Loucy (cell line): ENCODE data around the gene SHROOM3.

Experiments
- EZH2phosphoT487 ChIP-seq: fragments of 200-600 bp; IDR thresholded peaks from 2 replicates; pipeline ENCODE4 v1.6.1; 2018; ENCODE audit warnings: antibody characterized with exemption, mild to moderate bottlenecking, moderate library complexity, borderline replicate concordance
- TF ChIP-seq, protein P1 (sequence below): fragments of 200-600 bp; sonication (generic); conservative IDR thresholded peaks from 2 replicates; pipeline ENCODE4 v1.5.1; 2014; ENCODE audit warnings: mild to moderate bottlenecking, antibody characterized with exemption, low read length

DNA sequence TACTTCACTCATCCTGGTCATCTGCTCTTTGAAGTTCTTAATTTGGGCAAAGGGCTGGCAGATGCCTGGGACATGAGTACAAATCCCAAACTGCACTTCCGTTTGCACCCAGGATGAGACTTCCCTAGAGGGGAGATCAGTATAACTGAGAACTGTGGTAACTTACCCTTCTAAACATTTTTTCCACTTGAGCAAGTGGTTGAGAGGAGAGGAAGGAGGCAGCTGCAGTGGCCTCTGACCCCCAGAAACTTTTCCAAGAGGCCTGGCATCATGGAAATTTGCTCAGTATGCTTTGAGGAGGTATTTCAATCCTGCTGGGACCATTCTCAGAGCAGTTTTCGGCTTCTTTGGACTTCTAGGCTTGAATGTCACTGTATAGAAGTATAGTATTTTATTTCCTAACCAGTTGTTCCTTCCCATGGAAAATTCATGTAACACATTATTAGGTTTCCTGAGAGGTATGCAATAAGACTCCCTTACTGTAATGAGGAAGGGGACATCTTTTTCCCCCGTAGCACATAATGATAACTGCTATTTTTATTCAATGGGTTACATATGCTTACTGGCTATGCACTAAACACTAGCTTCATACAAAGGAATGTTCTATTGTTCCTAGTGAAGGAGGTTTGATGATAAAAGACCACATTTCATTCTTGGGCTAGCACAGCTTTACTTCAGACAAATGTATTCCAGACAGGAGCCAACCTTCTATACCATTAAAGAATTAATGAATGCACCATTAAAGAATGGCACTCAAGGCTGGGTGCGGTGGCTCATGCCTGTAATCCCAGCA, 129.3 kb downstream of the SHROOM3 start:
- TF ChIP-seq, protein P1, sequence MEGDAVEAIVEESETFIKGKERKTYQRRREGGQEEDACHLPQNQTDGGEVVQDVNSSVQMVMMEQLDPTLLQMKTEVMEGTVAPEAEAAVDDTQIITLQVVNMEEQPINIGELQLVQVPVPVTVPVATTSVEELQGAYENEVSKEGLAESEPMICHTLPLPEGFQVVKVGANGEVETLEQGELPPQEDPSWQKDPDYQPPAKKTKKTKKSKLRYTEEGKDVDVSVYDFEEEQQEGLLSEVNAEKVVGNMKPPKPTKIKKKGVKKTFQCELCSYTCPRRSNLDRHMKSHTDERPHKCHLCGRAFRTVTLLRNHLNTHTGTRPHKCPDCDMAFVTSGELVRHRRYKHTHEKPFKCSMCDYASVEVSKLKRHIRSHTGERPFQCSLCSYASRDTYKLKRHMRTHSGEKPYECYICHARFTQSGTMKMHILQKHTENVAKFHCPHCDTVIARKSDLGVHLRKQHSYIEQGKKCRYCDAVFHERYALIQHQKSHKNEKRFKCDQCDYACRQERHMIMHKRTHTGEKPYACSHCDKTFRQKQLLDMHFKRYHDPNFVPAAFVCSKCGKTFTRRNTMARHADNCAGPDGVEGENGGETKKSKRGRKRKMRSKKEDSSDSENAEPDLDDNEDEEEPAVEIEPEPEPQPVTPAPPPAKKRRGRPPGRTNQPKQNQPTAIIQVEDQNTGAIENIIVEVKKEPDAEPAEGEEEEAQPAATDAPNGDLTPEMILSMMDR = no peak
- no peak for TF ChIP-seq EZH2phosphoT487
